Esophagus squamous epithelium (tissue), 5 donors: Measurements from ENCODE around the gene MRS2. TPM values are rescaled to one million over a fixed set of nuclear protein-coding genes. Genes with fewer than 3 reads are reported as not detected.

Experiments used
- DNase-seq: peaks from one replicate; lab custom pipeline; 2025; lab: John Stamatoyannopoulos, UW
- H3K27ac ChIP-seq, 4 donors: fragments of 200-600 bp; sonication (generic); one replicate each; pipeline ENCODE4 v1.5.1; 2016 to 2019; ENCODE audit warnings: mild to moderate bottlenecking in 1 of 4
- H3K27me3 ChIP-seq, 4 donors: fragments of 200-600 bp; sonication (generic); 1 replicate in 3 of 4; 2 replicates in 1 of 4; pipeline versions ENCODE4 v1.5.1 to v1.6.0; 2017 to 2021; ENCODE audit warnings: antibody characterized with exemption in 1 of 4
- H3K36me3 ChIP-seq, 3 donors: fragments of 200-600 bp; sonication (generic); one replicate each; pipeline ENCODE4 v1.5.1; 2016 to 2019
- H3K4me1 ChIP-seq, 3 donors: fragments of 200-600 bp; sonication (generic); one replicate each; pipeline ENCODE4 v1.5.1; 2017 to 2019
- H3K4me3 ChIP-seq, 4 donors: fragments of 200-600 bp; sonication (generic); 1 replicate in 3 of 4; 2 replicates in 1 of 4; pipeline ENCODE4 v1.5.1; 2016 to 2019; ENCODE audit warnings: mild to moderate bottlenecking in 2 of 4, moderate library complexity in 1 of 4
- H3K9me3 ChIP-seq, 3 donors: fragments of 200-600 bp; sonication (generic); one replicate each; pipeline ENCODE4 v1.5.1; 2016 to 2019
- POLR2A ChIP-seq, 4 donors: fragments of 450-650 bp; IDR thresholded peaks; one replicate each; pipeline ENCODE4 v1.6.1; 2017; ENCODE audit warnings: antibody characterized with exemption in 4 of 4, mild to moderate bottlenecking in 4 of 4, moderate library complexity in 3 of 4
- WGBS, 2 donors: methylation state at CpG; one replicate each; pipeline ENCODE4 v1.1.5; 2018; 5-methylcytosine and 5-hydroxymethylcytosine counted together
- intact Hi-C: fragments of 100-400 bp; cut with DNase I; formaldehyde crosslinking; loops from one replicate; pipeline ENCODE4 v1.15.0; 2022
- total RNA-seq, 4 donors: library from RNA; depleted of rRNA; stranded (reverse); fragments of >200 nt; gene quantifications; one replicate each; pipeline ENCODE4 v1.1.0, GENCODE V29; 2016
- TF ChIP-seq, protein P1 (sequence below), 6 experiments: fragments of 450-650 bp in 4 of 6; fragments of 200-600 bp in 2 of 6; sonication (generic) in 2 of 6; IDR thresholded peaks; one replicate each; pipeline ENCODE4 v1.5.1; 2016 to 2019; ENCODE audit warnings: antibody characterized with exemption in 6 of 6, mild to moderate bottlenecking in 4 of 6, moderate library complexity in 4 of 6
- donor health status: DM: yes; HTN: yes; CAD: no.

Gene MRS2
- total RNA-seq, 4 donors from 2014 or later, result 21.3 to 34.4 (median 29.3) TPM

DNA sequence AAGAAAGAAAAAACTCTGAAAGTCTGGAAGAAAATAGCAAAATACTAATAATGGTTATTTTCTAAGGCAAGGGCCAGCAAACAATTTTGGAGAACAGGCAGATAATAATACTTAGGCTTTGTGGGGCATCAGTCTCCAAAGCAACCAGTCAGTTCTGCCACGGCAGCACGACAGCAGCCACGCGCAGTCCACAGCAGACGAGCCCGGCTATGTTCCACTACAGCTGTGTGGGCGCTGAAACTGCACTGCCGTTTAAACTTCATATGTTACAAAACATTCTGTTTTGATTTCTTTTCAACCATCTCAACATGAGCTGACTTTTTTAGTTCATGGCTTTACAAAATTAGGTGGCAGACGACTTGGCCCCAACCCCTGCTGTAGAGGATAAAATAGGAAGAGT lies 29.9 kb downstream of the MRS2 start:
- intact Hi-C loops, result no loop called here
- H3K27me3 ChIP-seq, result no peaks in the 10 kb centered on the region
- H3K36me3 ChIP-seq, result peaks cover 0 to 8% (median 0%) of the 10 kb centered on the region in 3 donors
- TF ChIP-seq POLR2A (IDR thresholded peaks at IDR 0.05), result no peak
- TF ChIP-seq, protein P1, sequence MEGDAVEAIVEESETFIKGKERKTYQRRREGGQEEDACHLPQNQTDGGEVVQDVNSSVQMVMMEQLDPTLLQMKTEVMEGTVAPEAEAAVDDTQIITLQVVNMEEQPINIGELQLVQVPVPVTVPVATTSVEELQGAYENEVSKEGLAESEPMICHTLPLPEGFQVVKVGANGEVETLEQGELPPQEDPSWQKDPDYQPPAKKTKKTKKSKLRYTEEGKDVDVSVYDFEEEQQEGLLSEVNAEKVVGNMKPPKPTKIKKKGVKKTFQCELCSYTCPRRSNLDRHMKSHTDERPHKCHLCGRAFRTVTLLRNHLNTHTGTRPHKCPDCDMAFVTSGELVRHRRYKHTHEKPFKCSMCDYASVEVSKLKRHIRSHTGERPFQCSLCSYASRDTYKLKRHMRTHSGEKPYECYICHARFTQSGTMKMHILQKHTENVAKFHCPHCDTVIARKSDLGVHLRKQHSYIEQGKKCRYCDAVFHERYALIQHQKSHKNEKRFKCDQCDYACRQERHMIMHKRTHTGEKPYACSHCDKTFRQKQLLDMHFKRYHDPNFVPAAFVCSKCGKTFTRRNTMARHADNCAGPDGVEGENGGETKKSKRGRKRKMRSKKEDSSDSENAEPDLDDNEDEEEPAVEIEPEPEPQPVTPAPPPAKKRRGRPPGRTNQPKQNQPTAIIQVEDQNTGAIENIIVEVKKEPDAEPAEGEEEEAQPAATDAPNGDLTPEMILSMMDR (IDR thresholded peaks at IDR 0.05), result no peak
- DNase-seq, result no peak
- 90 to 94% methylated on average over 9 of the region's 9 CpGs for WGBS, 2 donors
- no peaks in the 10 kb centered on the region for H3K9me3 ChIP-seq
- H3K4me3 ChIP-seq, result no peak overlapping the region
- H3K27ac ChIP-seq, result no peak overlapping the region
- no peaks in the 10 kb centered on the region for H3K4me1 ChIP-seq

DNA sequence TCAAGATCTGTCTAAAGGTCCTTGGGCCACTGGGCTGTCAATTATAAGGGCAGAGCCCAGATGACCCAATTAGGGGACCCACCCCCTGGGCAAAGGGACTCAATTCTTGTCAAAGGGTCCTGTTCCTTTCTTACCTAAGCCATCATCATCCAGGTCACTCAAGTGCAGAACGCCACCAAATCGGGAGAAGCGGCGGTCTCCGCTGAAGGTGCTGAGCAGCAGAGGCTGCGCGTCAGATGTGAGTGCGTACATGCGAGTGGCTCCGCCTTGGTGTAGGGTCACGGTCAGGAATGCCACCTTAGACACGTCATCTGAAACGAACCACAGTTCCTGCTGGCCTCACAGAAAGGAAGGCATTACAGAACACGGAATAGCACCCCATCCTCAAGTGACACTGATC lies 34.2 kb downstream of the MRS2 start:
- peaks cover 0 to 8% (median 0%) of the 10 kb centered on the region in 3 donors for H3K36me3 ChIP-seq
- WGBS, 2 donors, result 68 to 100% methylated on average over 2 to 3 of the region's 14 CpGs
- DNase-seq, result no peak
- H3K4me1 ChIP-seq, result no peaks in the 10 kb centered on the region
- no peaks in the 10 kb centered on the region for H3K27me3 ChIP-seq
- intact Hi-C loops, result no loop called here
- no peak overlapping the region for H3K4me3 ChIP-seq
- H3K9me3 ChIP-seq, result no peaks in the 10 kb centered on the region
- TF ChIP-seq POLR2A (IDR thresholded peaks at IDR 0.05), result no peak
- TF ChIP-seq, protein P1 (IDR thresholded peaks at IDR 0.05), result no peak
- no peak overlapping the region for H3K27ac ChIP-seq

DNA sequence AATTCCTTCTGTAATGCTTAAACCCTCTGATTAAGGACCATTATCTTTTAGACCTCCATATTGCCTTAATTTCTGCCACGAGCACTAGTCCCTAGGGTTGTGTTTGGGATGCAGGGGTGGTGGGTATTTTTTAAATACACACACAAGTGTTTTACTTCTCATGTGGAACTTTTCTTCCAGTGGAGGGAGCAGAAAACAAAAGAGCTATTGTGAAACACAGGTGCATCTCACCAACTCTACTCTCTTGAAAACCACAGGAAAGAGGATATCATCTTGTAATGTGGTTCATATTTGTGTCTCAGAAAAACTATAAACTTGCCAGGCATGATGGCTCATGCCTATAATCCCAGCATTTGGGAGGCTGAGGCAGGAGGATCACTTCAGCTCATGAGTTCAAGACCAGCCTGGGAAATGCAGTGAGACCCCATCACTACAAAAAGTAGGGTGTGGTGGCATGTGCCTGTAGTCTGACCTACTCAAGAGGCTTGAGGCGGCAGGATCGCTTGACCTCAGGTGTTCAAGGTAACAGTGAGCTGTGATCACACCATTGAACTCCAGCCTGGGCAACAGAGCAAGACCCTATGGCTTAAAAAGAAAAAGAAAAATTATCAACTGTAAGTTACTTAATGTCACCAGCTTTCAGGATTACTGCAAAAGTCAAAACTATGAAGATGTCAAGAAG lies 37.3 kb downstream of the MRS2 start:
- peaks cover 0 to 8% (median 0%) of the 10 kb centered on the region in 3 donors for H3K36me3 ChIP-seq
- H3K4me3 ChIP-seq, result no peak overlapping the region
- TF ChIP-seq, protein P1 (IDR thresholded peaks at IDR 0.05), result no peak
- no peak for TF ChIP-seq POLR2A (IDR thresholded peaks at IDR 0.05)
- peaks cover 0 to 6% (median 0%) of the 10 kb centered on the region in 3 donors for H3K4me1 ChIP-seq
- WGBS, 2 donors, result 87 to 90% methylated on average over 3 of the region's 3 CpGs
- intact Hi-C loops, result no loop called here
- H3K27me3 ChIP-seq, result no peaks in the 10 kb centered on the region
- no peak for DNase-seq
- H3K9me3 ChIP-seq, result no peaks in the 10 kb centered on the region
- no peak overlapping the region for H3K27ac ChIP-seq

DNA sequence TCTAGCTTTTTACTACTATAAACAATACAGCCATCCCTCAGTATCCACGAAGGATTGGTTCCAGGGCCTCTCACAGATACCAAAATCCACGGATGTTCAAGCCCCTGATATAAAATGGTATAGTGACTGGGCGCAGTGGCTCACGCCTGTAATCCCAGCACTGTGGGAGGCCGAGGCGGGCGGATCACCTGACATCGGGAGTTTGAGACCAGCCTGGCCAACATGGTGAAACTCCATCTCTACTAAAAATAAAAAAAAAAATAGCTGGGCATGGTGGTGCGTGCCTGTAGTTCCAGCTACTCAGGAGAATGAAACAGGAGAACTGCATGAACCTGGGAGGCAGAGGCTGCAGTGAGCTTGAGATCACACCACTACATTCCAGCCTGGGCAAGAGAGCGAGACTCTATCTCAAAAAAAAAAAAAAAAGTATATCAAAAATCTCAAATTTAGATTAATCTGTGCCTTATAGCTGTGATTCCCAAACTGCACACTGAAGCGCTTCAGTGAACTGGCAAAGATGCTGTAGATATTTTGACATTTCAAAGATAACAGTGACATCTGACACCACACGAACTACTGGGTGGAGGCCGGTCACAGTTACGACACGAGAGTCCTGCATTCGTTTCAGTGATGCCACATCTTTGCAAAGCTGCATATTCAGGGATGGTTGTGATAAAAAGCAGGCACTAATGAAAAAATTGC lies 38.3 kb downstream of the MRS2 start:
- 78% methylated on average over 16 of the region's 16 CpGs for WGBS, 2 donors
- TF ChIP-seq, protein P1 (IDR thresholded peaks at IDR 0.05), result no peak
- no peak for TF ChIP-seq POLR2A (IDR thresholded peaks at IDR 0.05)
- intact Hi-C loops, result no loop called here
- DNase-seq, result no peak
- Histone ChIP-seq H3K27me3 (no peaks in the 10 kb centered on the region), H3K9me3 (no peaks in the 10 kb centered on the region), H3K36me3 (peaks cover 0 to 8% (median 0%) of the 10 kb centered on the region in 3 donors), H3K4me3 (no peak overlapping the region), H3K27ac (no peak overlapping the region), H3K4me1 (peaks cover 0 to 6% (median 0%) of the 10 kb centered on the region in 3 donors)

DNA sequence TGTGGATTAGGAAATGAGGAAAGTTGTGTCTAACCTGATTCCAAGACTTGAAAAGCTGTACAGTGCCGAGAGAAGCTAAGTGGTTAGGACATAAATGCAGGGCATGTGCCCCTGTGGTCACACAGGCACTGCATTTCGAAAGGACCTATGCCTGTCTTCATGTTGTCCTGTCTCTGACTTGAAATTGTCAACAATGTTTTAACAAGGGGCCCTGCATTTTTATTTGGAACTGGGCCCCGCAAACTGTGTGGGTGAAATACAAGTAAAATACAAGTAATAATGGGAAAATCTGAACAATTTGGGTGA lies 38.8 kb downstream of the MRS2 start:
- intact Hi-C loops, result no loop called here
- Histone ChIP-seq H3K4me3 (no peak overlapping the region), H3K27ac (no peak overlapping the region), H3K9me3 (no peaks in the 10 kb centered on the region), H3K36me3 (peaks cover 0 to 8% (median 0%) of the 10 kb centered on the region in 3 donors), H3K4me1 (peaks cover 0 to 6% (median 0%) of the 10 kb centered on the region in 3 donors), H3K27me3 (no peaks in the 10 kb centered on the region)
- 67 to 78% methylated on average over 3 of the region's 3 CpGs for WGBS, 2 donors
- no peak for DNase-seq
- no peak for TF ChIP-seq POLR2A (IDR thresholded peaks at IDR 0.05)
- TF ChIP-seq, protein P1 (IDR thresholded peaks at IDR 0.05), result no peak
